ENCODE results near the gene PSME4. TPM values are rescaled to one million over a fixed set of nuclear protein-coding genes. Genes with fewer than 3 reads are reported as not detected.

The PSME4 gene
- total RNA-seq, 1 donor from 2014 or later = 71.2 TPM

DNA sequence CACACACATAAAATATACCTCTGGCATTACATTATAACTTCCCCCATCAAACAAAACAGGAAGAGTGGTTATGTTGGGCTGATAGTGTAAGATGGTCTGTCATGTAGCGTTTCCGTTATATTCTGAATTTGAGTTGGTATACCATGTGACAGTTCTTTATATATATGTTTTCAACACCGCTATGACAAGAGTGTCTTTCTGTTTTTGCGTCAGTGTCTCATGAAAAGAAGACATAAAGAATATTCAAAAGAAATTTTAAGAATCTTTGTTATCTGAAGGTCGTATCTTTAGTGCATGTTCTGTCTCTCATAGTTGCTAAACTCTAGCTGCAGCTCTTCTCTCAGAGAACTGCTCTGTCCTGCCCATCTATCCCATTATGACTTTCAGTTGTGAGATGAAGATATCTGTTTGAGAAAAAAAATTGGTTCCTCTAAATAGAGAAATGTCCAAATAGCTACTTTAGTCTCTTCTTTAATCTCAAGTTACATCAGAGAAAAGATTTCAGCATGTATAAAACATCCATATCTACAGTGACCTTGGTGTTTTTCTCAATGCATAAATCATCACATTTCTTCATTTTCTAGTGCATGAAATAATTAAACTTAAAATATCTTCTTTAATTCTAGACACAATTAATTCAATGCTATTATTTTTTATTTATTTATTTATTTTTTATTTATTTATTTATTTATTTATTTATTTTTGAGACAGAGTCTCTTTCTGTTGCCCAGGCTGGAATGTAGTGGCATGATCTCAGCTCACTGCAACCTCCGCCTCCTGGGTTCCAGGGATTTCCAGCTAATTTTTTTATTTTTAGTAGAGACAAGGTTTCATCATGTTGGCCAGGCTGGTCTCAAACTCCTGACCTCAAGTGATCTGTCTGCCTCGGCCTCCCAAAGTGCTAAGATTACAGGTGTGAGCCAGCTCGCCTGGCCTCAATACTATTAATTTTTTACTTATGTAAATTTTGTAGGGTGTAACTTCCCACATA, 24.3 kb upstream of the PSME4 start:
- Histone ChIP-seq H3K4me1 (no peaks in the 10 kb centered on the region), H3K27me3 (no peaks in the 10 kb centered on the region), H3K36me3 (no peaks in the 10 kb centered on the region), H3K27ac (no peak overlapping the region), H3K4me3 (no peak overlapping the region), H3K9me3 (no peaks in the 10 kb centered on the region)
- no peak for DNase-seq (ENCODE audit: extremely low spot score in 2 of 2)
- intact Hi-C loops (cut with DNase I) = no loop called here
- no peak for TF ChIP-seq POLR2AphosphoS5 (IDR thresholded peaks at IDR 0.05; ENCODE audit: insufficient read depth in 1 of 2, low read depth in 1 of 2)
- TF ChIP-seq, protein P1, sequence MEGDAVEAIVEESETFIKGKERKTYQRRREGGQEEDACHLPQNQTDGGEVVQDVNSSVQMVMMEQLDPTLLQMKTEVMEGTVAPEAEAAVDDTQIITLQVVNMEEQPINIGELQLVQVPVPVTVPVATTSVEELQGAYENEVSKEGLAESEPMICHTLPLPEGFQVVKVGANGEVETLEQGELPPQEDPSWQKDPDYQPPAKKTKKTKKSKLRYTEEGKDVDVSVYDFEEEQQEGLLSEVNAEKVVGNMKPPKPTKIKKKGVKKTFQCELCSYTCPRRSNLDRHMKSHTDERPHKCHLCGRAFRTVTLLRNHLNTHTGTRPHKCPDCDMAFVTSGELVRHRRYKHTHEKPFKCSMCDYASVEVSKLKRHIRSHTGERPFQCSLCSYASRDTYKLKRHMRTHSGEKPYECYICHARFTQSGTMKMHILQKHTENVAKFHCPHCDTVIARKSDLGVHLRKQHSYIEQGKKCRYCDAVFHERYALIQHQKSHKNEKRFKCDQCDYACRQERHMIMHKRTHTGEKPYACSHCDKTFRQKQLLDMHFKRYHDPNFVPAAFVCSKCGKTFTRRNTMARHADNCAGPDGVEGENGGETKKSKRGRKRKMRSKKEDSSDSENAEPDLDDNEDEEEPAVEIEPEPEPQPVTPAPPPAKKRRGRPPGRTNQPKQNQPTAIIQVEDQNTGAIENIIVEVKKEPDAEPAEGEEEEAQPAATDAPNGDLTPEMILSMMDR (IDR thresholded peaks at IDR 0.05) = no peak
- no peak for TF ChIP-seq POLR2A (IDR thresholded peaks at IDR 0.05)

DNA sequence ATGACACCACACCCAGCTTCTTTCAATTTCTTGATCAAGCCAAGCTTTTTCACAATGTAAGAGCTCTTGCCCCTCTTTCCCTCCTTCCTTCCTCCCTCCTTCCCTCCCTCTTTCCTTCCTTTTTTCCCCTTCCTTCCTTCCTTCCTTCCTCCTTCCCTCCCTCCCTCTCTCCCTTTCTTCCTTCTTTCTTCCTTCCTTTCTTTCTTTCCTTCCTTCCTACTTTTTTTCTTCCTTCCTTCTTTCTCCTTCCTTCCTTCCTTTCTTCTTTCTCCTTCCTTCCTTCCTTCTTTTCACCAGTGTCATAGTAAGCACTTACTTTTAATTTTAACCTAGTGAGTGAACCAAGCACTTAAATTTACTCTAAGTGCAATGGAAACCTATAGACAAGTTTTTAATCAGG, 21.2 kb upstream of the PSME4 start:
- no peaks in the 10 kb centered on the region for H3K36me3 ChIP-seq
- DNase-seq (ENCODE audit: extremely low spot score in 2 of 2) = no peak
- no peaks in the 10 kb centered on the region for H3K27me3 ChIP-seq
- no peaks in the 10 kb centered on the region for H3K9me3 ChIP-seq
- H3K27ac ChIP-seq = no peak overlapping the region
- intact Hi-C loops (cut with DNase I) = no loop called here
- TF ChIP-seq POLR2A (IDR thresholded peaks at IDR 0.05) = no peak
- TF ChIP-seq, protein P1 (IDR thresholded peaks at IDR 0.05) = no peak
- no peak for TF ChIP-seq POLR2AphosphoS5 (IDR thresholded peaks at IDR 0.05; ENCODE audit: insufficient read depth in 1 of 2, low read depth in 1 of 2)
- peaks cover 27% of the 10 kb centered on the region for H3K4me1 ChIP-seq
- no peak overlapping the region for H3K4me3 ChIP-seq

DNA sequence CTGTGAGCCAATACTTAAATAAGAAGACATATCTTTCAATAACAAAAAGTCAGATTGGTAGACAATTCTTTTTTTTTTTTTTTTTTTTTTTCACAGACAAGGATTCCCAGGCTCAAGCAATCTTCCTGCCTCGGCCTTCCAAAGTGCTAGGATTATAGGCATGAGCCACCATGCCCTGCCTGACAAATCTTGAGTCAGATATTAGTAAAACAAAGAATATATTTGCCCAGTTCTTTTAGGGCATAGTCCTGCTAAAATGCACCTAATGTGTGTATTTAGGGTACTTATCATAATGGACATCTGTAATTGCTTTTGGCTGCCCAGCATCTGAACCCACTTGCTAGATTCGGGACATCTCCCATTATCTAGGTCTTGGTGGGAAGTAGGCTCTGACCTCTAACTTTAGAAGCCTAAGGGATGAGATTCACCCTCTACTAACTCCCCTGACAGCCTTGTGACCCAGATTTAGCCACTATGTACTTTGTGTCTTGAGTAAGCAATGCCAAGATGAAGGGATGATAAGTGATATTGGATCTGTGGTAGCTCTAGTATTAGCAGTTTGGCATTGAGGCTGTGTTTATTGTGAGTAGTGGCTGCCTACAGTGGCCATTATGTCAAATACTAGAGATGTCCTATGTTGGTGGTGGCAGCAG, 18.5 kb upstream of the PSME4 start:
- TF ChIP-seq POLR2AphosphoS5 (IDR thresholded peaks at IDR 0.05; ENCODE audit: insufficient read depth in 1 of 2, low read depth in 1 of 2) (no peak), POLR2A (IDR thresholded peaks at IDR 0.05) (no peak)
- TF ChIP-seq, protein P1 (IDR thresholded peaks at IDR 0.05) = no peak
- intact Hi-C loops (cut with DNase I) = no loop called here
- peaks cover 36% of the 10 kb centered on the region for H3K4me1 ChIP-seq
- H3K9me3 ChIP-seq = no peaks in the 10 kb centered on the region
- no peak overlapping the region for H3K27ac ChIP-seq
- no peaks in the 10 kb centered on the region for H3K36me3 ChIP-seq
- DNase-seq (ENCODE audit: extremely low spot score in 2 of 2) = no peak
- H3K27me3 ChIP-seq = no peaks in the 10 kb centered on the region
- H3K4me3 ChIP-seq = no peak overlapping the region

DNA sequence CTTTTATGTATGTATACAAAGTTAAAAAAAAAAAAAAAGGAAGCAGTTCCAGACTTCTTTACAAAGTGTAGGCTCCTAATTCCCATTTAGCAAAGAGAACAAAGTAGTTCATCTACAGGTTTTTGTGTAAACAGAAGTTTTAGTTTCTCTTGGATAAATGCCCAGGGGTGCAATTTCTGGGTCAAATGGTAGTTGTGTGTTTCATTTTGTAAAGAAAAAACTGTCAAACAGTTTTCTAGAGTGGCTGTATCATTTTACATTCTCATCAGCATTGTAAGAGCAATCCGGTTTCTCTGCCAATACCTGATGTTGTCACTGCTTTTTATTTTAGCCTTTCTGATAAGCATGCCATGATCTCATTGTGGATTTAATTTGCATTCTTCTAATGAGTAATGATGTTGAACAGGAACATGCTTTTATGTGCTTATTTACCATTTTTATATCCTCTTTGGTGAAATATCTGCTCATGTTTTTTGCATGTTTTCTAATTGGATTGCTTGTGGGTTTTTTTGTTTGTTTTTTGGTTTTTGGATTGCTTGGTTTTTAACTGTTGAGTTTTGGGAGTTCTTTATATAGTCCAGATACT, 16.6 kb upstream of the PSME4 start:
- H3K4me1 ChIP-seq = peaks cover 36% of the 10 kb centered on the region
- no peaks in the 10 kb centered on the region for H3K36me3 ChIP-seq
- H3K27ac ChIP-seq = peak overlapping the region; percentile 44
- TF ChIP-seq POLR2AphosphoS5 (IDR thresholded peaks at IDR 0.05; ENCODE audit: insufficient read depth in 1 of 2, low read depth in 1 of 2) (peak in 1 of 2 donors; percentile 28), POLR2A (IDR thresholded peaks at IDR 0.05) (no peak)
- intact Hi-C loops (cut with DNase I) = no loop called here
- H3K4me3 ChIP-seq = no peak overlapping the region
- no peak for DNase-seq (ENCODE audit: extremely low spot score in 2 of 2)
- H3K9me3 ChIP-seq = no peaks in the 10 kb centered on the region
- no peaks in the 10 kb centered on the region for H3K27me3 ChIP-seq

DNA sequence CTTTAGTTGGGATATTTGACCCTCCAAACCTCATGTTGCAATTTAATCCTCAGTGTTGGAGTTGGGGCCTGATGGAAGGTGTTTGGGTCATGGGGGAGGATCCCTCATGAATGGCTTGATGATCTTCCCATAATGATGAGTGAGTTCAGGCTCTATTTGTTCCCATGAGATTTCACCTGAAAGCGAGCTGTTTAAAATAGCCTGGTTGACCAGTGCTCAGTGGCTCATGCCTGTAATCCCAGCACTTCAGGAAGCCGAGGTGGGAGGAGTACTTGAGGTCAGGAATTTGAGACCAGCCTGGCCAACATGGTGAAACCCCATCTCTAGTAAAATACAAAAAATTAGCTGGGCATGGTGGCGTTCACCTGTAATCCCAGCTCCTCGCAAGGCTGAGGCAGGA, 14.9 kb upstream of the PSME4 start:
- H3K4me1 ChIP-seq = peaks cover 36% of the 10 kb centered on the region
- H3K4me3 ChIP-seq = no peak overlapping the region
- H3K27me3 ChIP-seq = no peaks in the 10 kb centered on the region
- H3K36me3 ChIP-seq = peaks cover 0 to 3% of the 10 kb centered on the region in 2 donors
- intact Hi-C loops (cut with DNase I) = no loop called here
- no peak overlapping the region for H3K27ac ChIP-seq
- no peak for DNase-seq (ENCODE audit: extremely low spot score in 2 of 2)
- H3K9me3 ChIP-seq = no peaks in the 10 kb centered on the region
- TF ChIP-seq POLR2A (IDR thresholded peaks at IDR 0.05) (no peak), POLR2AphosphoS5 (IDR thresholded peaks at IDR 0.05; ENCODE audit: insufficient read depth in 1 of 2, low read depth in 1 of 2) (no peak)
- TF ChIP-seq, protein P1 (IDR thresholded peaks at IDR 0.05) = no peak

Measured in vagina (tissue), 2 donors.